HCT116 (cell line): ENCODE measurements around the gene SNRPA. TPM values are rescaled to one million over a fixed set of nuclear protein-coding genes. Genes with fewer than 3 reads are reported as not detected.
"Not testable (repeated sequence)": the region's sequence is repeated elsewhere in the genome, so short reads cannot be mapped to it uniquely, and the experiment has no call there.

ENCODE experiments used
- ATAC-seq: fragments of 200-7000 bp; cut with Tn5 transposase; 2 replicates; pipeline ENCODE4 v1.9.1; 2020; ENCODE audit warnings: mild to moderate bottlenecking, moderate library complexity
- BruUV-seq: library from RNA; stranded (reverse); fragments of 400-500 nt; replicated peaks from 2 replicates; lab custom pipeline; 2021; lab: Mats Ljungman, UMichigan
- CTCF ChIA-PET: fragments of 300-600 bp; sonication (Branson Sonifier 250); formaldehyde crosslinking; loops from one replicate; lab custom pipeline; 2021; ENCODE audit warnings: antibody characterized with exemption; lab: Charles Lee
- POLR2A ChIA-PET: fragments of 300-600, 350-600 bp; sonication (Branson Sonifier 250); formaldehyde crosslinking; loops from one replicate; lab custom pipeline; 2021; ENCODE audit warnings: antibody characterized with exemption; lab: Charles Lee
- RAD21 ChIA-PET, 2 experiments: fragments of 300-600 bp; sonication (Branson Sonifier 250); formaldehyde crosslinking; loops; one replicate each; lab custom pipeline; 2023; ENCODE audit warnings: low total read pairs in 2 of 2; ENCODE audit not compliant: uncharacterized antibody in 2 of 2, unreplicated experiment in 2 of 2, low non-redundant PET in 1 of 2; lab: Charles Lee
- DNase-seq: peaks from one replicate; pipeline ENCODE4 v3.0.0-alpha.2; 2010; ENCODE audit warnings: low read depth, low spot score
- H2AFZ ChIP-seq: fragments of 200-600 bp; shearing (Covaris generic), sonication (generic); 2 replicates; pipeline ENCODE4 v1.6.1; 2017; ENCODE audit warnings: low read depth, mixed run types, mixed read lengths, antibody characterized with exemption, low read length; ENCODE audit not compliant: poor library complexity, severe bottlenecking
- H3K27ac ChIP-seq: 2 replicates; pipeline ENCODE4 v1.5.1; 2012; ENCODE audit warnings: low read depth, low read length
- H3K27me3 ChIP-seq: fragments of 200-600 bp; sonication (generic); 2 replicates; pipeline ENCODE4 v1.6.1; 2016; ENCODE audit warnings: mixed run types, low read length, mixed read lengths; ENCODE audit not compliant: insufficient read depth
- H3K36me3 ChIP-seq, 2 experiments: fragments of 200-500 bp in 1 of 2; fragments of 200-600 bp in 1 of 2; sonication (Bioruptor generic) in 1 of 2; sonication (generic) in 1 of 2; 2 replicates each; pipeline versions ENCODE4 v1.5.1 to v1.6.1; 2014 to 2016; ENCODE audit warnings: low read length in 2 of 2, inconsistent platforms in 1 of 2, mixed read lengths in 1 of 2, mixed run types in 1 of 2; ENCODE audit not compliant: insufficient read depth in 2 of 2, control insufficient read depth in 1 of 2
- H3K4me1 ChIP-seq, 2 experiments: fragments of 200-600 bp in 1 of 2; sonication (generic) in 1 of 2; 2 replicates each; pipeline versions ENCODE4 v1.5.1 to v1.6.1; 2012 to 2017; ENCODE audit warnings: low read length in 2 of 2, inconsistent platforms in 1 of 2, mild to moderate bottlenecking in 1 of 2, mixed read lengths in 1 of 2, mixed run types in 1 of 2, moderate library complexity in 1 of 2; ENCODE audit not compliant: insufficient read depth in 2 of 2, control insufficient read depth in 1 of 2
- H3K4me2 ChIP-seq: fragments of 200-600 bp; sonication (generic); 2 replicates; pipeline ENCODE4 v1.6.1; 2017; ENCODE audit warnings: mixed run types, low read length, mixed read lengths
- H3K4me3 ChIP-seq, 2 experiments: fragments of 200-600 bp in 1 of 2; sonication (generic) in 1 of 2; replicated peaks in 1 of 2; 2 replicates each; pipeline ENCODE4 v1.5.1; 2011 to 2016; ENCODE audit warnings: low read length in 2 of 2, control low read depth in 1 of 2, low read depth in 1 of 2, mild to moderate bottlenecking in 1 of 2, mixed read lengths in 1 of 2, mixed run types in 1 of 2
- H3K79me2 ChIP-seq: fragments of 200-600 bp; sonication (generic); 2 replicates; pipeline ENCODE4 v1.6.1; 2017; ENCODE audit warnings: mild to moderate bottlenecking, mixed run types, low read length, moderate library complexity, mixed read lengths; ENCODE audit not compliant: insufficient read depth
- H3K9ac ChIP-seq: fragments of 200-600 bp; sonication (generic); 2 replicates; pipeline ENCODE4 v1.6.1; 2016; ENCODE audit warnings: low read length, mixed read lengths
- H3K9me2 ChIP-seq: fragments of 200-600 bp; sonication (generic), shearing (Covaris generic); 2 replicates; pipeline ENCODE4 v1.6.1; 2017; ENCODE audit warnings: mixed run types, mild to moderate bottlenecking, moderate library complexity; ENCODE audit not compliant: insufficient read depth
- H3K9me3 ChIP-seq, 2 experiments: fragments of 200-500 bp in 1 of 2; fragments of 200-600 bp in 1 of 2; sonication (Bioruptor generic) in 1 of 2; sonication (generic) in 1 of 2; 2 replicates each; pipeline ENCODE4 v1.6.1; 2014 to 2017; ENCODE audit warnings: low read length in 2 of 2, mixed read lengths in 2 of 2, inconsistent platforms in 1 of 2, low read depth in 1 of 2, mild to moderate bottlenecking in 1 of 2, mixed run types in 1 of 2, moderate library complexity in 1 of 2; ENCODE audit not compliant: control insufficient read depth in 1 of 2, insufficient read depth in 1 of 2
- H4K20me1 ChIP-seq: fragments of 200-600 bp; sonication (generic), shearing (Covaris generic); 2 replicates; pipeline ENCODE4 v1.6.1; 2017; ENCODE audit warnings: mixed run types, mild to moderate bottlenecking, moderate library complexity; ENCODE audit not compliant: insufficient read depth
- ATF3 ChIP-seq: IDR thresholded peaks from 2 replicates; pipeline ENCODE4 v1.6.1; 2012
- CBX3 ChIP-seq: IDR thresholded peaks from 2 replicates; pipeline ENCODE4 v1.6.1; 2012; ENCODE audit warnings: low read depth
- CEBPB ChIP-seq: IDR thresholded peaks from 2 replicates; pipeline ENCODE4 v1.6.1; 2012; ENCODE audit warnings: low read depth
- EZH2phosphoT487 ChIP-seq: fragments of 200-600 bp; IDR thresholded peaks from 2 replicates; pipeline ENCODE4 v1.6.1; 2018; ENCODE audit warnings: antibody characterized with exemption, borderline replicate concordance
- JUND ChIP-seq: IDR thresholded peaks from 2 replicates; pipeline ENCODE4 v1.6.1; 2012
- MAX ChIP-seq: IDR thresholded peaks from 2 replicates; pipeline ENCODE4 v1.6.1; 2012
- POLR2A ChIP-seq: IDR thresholded peaks from 2 replicates; pipeline ENCODE4 v1.7.0; 2011; ENCODE audit warnings: borderline replicate concordance; ENCODE audit not compliant: insufficient read depth, insufficient read length; ENCODE audit errors: extremely low read depth
- POLR2AphosphoS5 ChIP-seq: IDR thresholded peaks from 2 replicates; pipeline ENCODE4 v1.6.1; 2011; ENCODE audit warnings: mild to moderate bottlenecking, low read depth, low read length, moderate library complexity
- RAD21 ChIP-seq: IDR thresholded peaks from 2 replicates; pipeline ENCODE4 v1.6.1; 2012; ENCODE audit warnings: low read depth, mild to moderate bottlenecking
- REST ChIP-seq: IDR thresholded peaks from 2 replicates; pipeline ENCODE4 v1.6.1; 2012; ENCODE audit warnings: low read depth
- SIN3A ChIP-seq: IDR thresholded peaks from 2 replicates; pipeline ENCODE4 v1.6.1; 2012; ENCODE audit warnings: low read depth
- SP1 ChIP-seq: IDR thresholded peaks from 2 replicates; pipeline ENCODE4 v1.6.1; 2012; ENCODE audit warnings: low read depth
- TCF7L2 ChIP-seq: IDR thresholded peaks from 2 replicates; pipeline ENCODE4 v1.7.0; 2011; ENCODE audit warnings: borderline replicate concordance, inconsistent platforms; ENCODE audit not compliant: insufficient read depth, insufficient read length; ENCODE audit errors: extremely low read depth
- YY1 ChIP-seq: IDR thresholded peaks from 2 replicates; pipeline ENCODE4 v1.6.1; 2011; ENCODE audit warnings: low read length, low read depth, moderate library complexity, mild to moderate bottlenecking; ENCODE audit not compliant: insufficient replicate concordance; ENCODE audit errors: extremely low read depth
- ZFX ChIP-seq: fragments of 450-650 bp; IDR thresholded peaks from 2 replicates; pipeline ENCODE4 v1.6.1; 2017
- ZNF274 ChIP-seq: fragments of 200-500 bp; sonication (Bioruptor generic); IDR thresholded peaks from 2 replicates; pipeline ENCODE4 v1.6.1; 2014; ENCODE audit warnings: mild to moderate bottlenecking, low read depth, low read length, inconsistent platforms
- intact Hi-C: fragments of 100-400 bp; cut with micrococcal nuclease; formaldehyde crosslinking; loops from 2 replicates; pipeline ENCODE4 v1.10.0; 2022
- total RNA-seq: library from RNA; stranded (reverse); gene quantifications from one replicate; pipeline ENCODE4 v1.2.1, GENCODE V29; 2021; ENCODE audit not compliant: unreplicated experiment

SNRPA gene
- total RNA-seq, 1 experiment from 2014 or later, result 170 TPM

GRCh38 chr19:40771101-40771862, 20.3 kb downstream of the SNRPA start:
- peak; percentile 65; the same call in 1 of the 2 replicates for ATAC-seq
- H3K4me3 ChIP-seq, H3K4me2 ChIP-seq, H2AFZ ChIP-seq, DNase-seq, H3K9ac ChIP-seq, intact Hi-C loops, H3K9me3 ChIP-seq, H3K9me2 ChIP-seq, H3K79me2 ChIP-seq, H4K20me1 ChIP-seq, H3K27me3 ChIP-seq, H3K27ac ChIP-seq, H3K36me3 ChIP-seq, RAD21 ChIA-PET, BruUV-seq: not testable (repeated sequence)
- H3K4me1 ChIP-seq, result peaks cover 3 to 11% of the 10 kb centered on the region in 2 experiments; a peak in 2 of 4 replicates
- ChIA-PET POLR2A (interaction anchor here (1.1 kb wide), 1 partner anchor 21 kb away, joined by 4 read pairs; the partner anchor contains the start of genes ACTMAP and SNRPA), CTCF (interaction anchor here (1.4 kb wide), 1 partner anchor 36 kb away, joined by 3 read pairs; no protein-coding TSS in a partner anchor)

GRCh38 chr19:40774916-40775631, 24.1 kb downstream of the SNRPA start, which contains the start of gene MIA:
Gene MIA, plus strand, starts transcription at chr19:40775521. Its CDS starts 22 bp downstream, at chr19:40775543.
- Histone ChIP-seq H3K27ac (no peak within 1 kb of the TSS), H3K9ac (no peak within 1 kb of the TSS), H3K79me2 (no peaks in the 10 kb centered on the region), H3K4me1 (peaks cover 15 to 34% of the 10 kb centered on the region in 2 experiments), H3K4me2 (0 out of 2 replicates have a peak within 1 kb of the TSS, but pooled peaks have one; percentile 3), H2AFZ (no peak within 1 kb of the TSS), H3K27me3 (no peaks in the 10 kb centered on the region), H4K20me1 (no peaks in the 10 kb centered on the region), H3K4me3 (no peak within 1 kb of the TSS), H3K36me3 (no peaks in the 10 kb centered on the region), H3K9me3 (no peaks in the 10 kb centered on the region), H3K9me2 (no peaks in the 10 kb centered on the region)
- ChIA-PET RAD21 (no interaction called here), POLR2A (interaction anchor here (1.4 kb wide), 1 partner anchor 24 kb away, joined by 3 read pairs; the partner anchor contains the start of gene EGLN2), CTCF (no interaction called here)
- no peak for DNase-seq
- no peak for ATAC-seq
- no TSS peak for BruUV-seq
- intact Hi-C loops, result no loop called here
- TF ChIP-seq CEBPB, result no peak
- TF ChIP-seq JUND, result no peak
- TF ChIP-seq RAD21, result no peak
- TF ChIP-seq YY1, result no peak
- no peak for TF ChIP-seq CBX3
- no peak for TF ChIP-seq POLR2AphosphoS5
- TF ChIP-seq ATF3, result no peak
- TF ChIP-seq ZFX, result no peak
- TF ChIP-seq SP1, result no peak
- no peak for TF ChIP-seq REST
- TF ChIP-seq TCF7L2, result no peak
- TF ChIP-seq SIN3A, result no peak
- no peak for TF ChIP-seq MAX
- no peak for TF ChIP-seq EZH2phosphoT487
- no peak for TF ChIP-seq POLR2A
- no peak for TF ChIP-seq ZNF274
